NCI-H1417 treated with DMSO at 0.1 percent for 48 hours (cell line): Measurements from ENCODE around the gene LRCH1.

Experiments
- DNase-seq: peaks from one replicate; lab custom pipeline; 2025; lab: John Stamatoyannopoulos, UW

Gene LRCH1

GRCh38 chr13:46594374-46595078 lies 41.6 kb downstream of the LRCH1 start:
- no peak for DNase-seq

- DNase-seq, result no peak
Measured at GRCh38 chr13:46595136-46595884, 42.3 kb downstream of the LRCH1 start.

- DNase-seq, result no peak
Measured at GRCh38 chr13:46595885-46596275, 42.9 kb downstream of the LRCH1 start.

GRCh38 chr13:46596466-46596865 lies 43.5 kb downstream of the LRCH1 start:
- DNase-seq, result no peak

GRCh38 chr13:46598140-46598819 lies 45.3 kb downstream of the LRCH1 start:
- DNase-seq, result no peak

GRCh38 chr13:46598820-46599180 lies 45.8 kb downstream of the LRCH1 start:
- no peak for DNase-seq

- DNase-seq, result no peak
Measured at GRCh38 chr13:46600943-46601311, 48.0 kb downstream of the LRCH1 start.

- no peak for DNase-seq
Measured at GRCh38 chr13:46602531-46602930, 49.6 kb downstream of the LRCH1 start.

GRCh38 chr13:46603165-46603603 lies 50.2 kb downstream of the LRCH1 start:
- no peak for DNase-seq

- no peak for DNase-seq
Measured at GRCh38 chr13:46604226-46604990, 51.4 kb downstream of the LRCH1 start.

- no peak for DNase-seq
Measured at GRCh38 chr13:46605076-46605824, 52.3 kb downstream of the LRCH1 start.

GRCh38 chr13:46605825-46606554 lies 53.0 kb downstream of the LRCH1 start:
- DNase-seq, result no peak

GRCh38 chr13:46606970-46607369 lies 54.0 kb downstream of the LRCH1 start:
- no peak for DNase-seq

GRCh38 chr13:46607768-46608564 lies 55.0 kb downstream of the LRCH1 start:
- DNase-seq, result no peak

- no peak for DNase-seq
Measured at GRCh38 chr13:46609052-46609451, 56.1 kb downstream of the LRCH1 start.

- DNase-seq, result peak; percentile 71
Measured at GRCh38 chr13:46609726-46610125, 56.8 kb downstream of the LRCH1 start.

- no peak for DNase-seq
Measured at GRCh38 chr13:46612267-46612666, 59.3 kb downstream of the LRCH1 start.

GRCh38 chr13:46613409-46614049 lies 60.6 kb downstream of the LRCH1 start:
- no peak for DNase-seq

- DNase-seq, result no peak
Measured at GRCh38 chr13:46614582-46614981, 61.6 kb downstream of the LRCH1 start.
